CD4-positive, alpha-beta T cell (primary cell): Measurements from ENCODE around the gene USP6NL. TPM values are rescaled to one million over a fixed set of nuclear protein-coding genes. Genes with fewer than 3 reads are reported as not detected.
A peak's percentile ranks its signal among the peaks of the same experiment; 100 is the strongest.

Source experiments
- ATAC-seq: fragments of 200-7000 bp; cut with Tn5 transposase; one replicate; pipeline ENCODE4 v1.10.0; 2022; ENCODE audit warnings: mild to moderate bottlenecking; ENCODE audit not compliant: poor library complexity
- CTCF ChIA-PET: fragments of 350-600 bp; sonication (Branson Sonifier 250); formaldehyde crosslinking; loops from one replicate; lab custom pipeline; 2021; ENCODE audit warnings: antibody characterized with exemption, inconsistent platforms; lab: Charles Lee
- POLR2A ChIA-PET: fragments of 350-600 bp; sonication (Branson Sonifier 250); formaldehyde crosslinking; loops from one replicate; lab custom pipeline; 2021; ENCODE audit warnings: antibody characterized with exemption, inconsistent platforms; lab: Charles Lee
- DNase-seq, 14 experiments: peaks; one replicate each; pipeline ENCODE4 v3.0.0-alpha.2; 2013 to 2020; ENCODE audit warnings: mixed read lengths in 2 of 14
- H3K27ac ChIP-seq, 2 donors: one replicate each; pipeline versions ENCODE4 v1.5.1 to v1.7.0; 2013; ENCODE audit warnings: low read length in 2 of 2, low read depth in 1 of 2, mild to moderate bottlenecking in 1 of 2
- H3K27me3 ChIP-seq, 2 experiments: 1 replicate in 1 of 2; 2 replicates in 1 of 2; pipeline versions ENCODE4 v1.6.1 to v1.7.0; 2013; ENCODE audit warnings: low read length in 2 of 2, control low read depth in 1 of 2, mild to moderate bottlenecking in 1 of 2, moderate library complexity in 1 of 2; ENCODE audit not compliant: insufficient read depth in 2 of 2, control insufficient read depth in 1 of 2
- H3K36me3 ChIP-seq: one replicate; pipeline ENCODE4 v1.6.1; 2013; ENCODE audit warnings: low read length, control low read depth; ENCODE audit not compliant: insufficient read depth
- H3K4me1 ChIP-seq: one replicate; pipeline ENCODE4 v1.6.1; 2013; ENCODE audit warnings: low read length, control low read depth; ENCODE audit not compliant: insufficient read depth
- H3K4me3 ChIP-seq: one replicate; pipeline ENCODE4 v1.5.1; 2013; ENCODE audit warnings: mild to moderate bottlenecking, low read length, moderate library complexity
- H3K9me3 ChIP-seq, 2 experiments: 1 replicate in 1 of 2; 2 replicates in 1 of 2; pipeline versions ENCODE4 v1.6.1 to v1.7.0; 2013; ENCODE audit warnings: low read length in 2 of 2, mild to moderate bottlenecking in 2 of 2, control low read depth in 1 of 2, moderate library complexity in 1 of 2; ENCODE audit not compliant: control insufficient read depth in 1 of 2, insufficient read depth in 1 of 2
- H3K27ac Mint-ChIP-seq: one replicate; pipeline ENCODE4 v1.8.0; 2020; ENCODE audit warnings: mixed read lengths
- H3K27me3 Mint-ChIP-seq: one replicate; pipeline ENCODE4 v1.8.0; 2021; ENCODE audit warnings: mixed read lengths
- H3K36me3 Mint-ChIP-seq: one replicate; pipeline ENCODE4 v1.8.0; 2021; ENCODE audit warnings: low read depth, mixed read lengths
- H3K4me1 Mint-ChIP-seq: one replicate; pipeline ENCODE4 v1.8.0; 2021; ENCODE audit warnings: low read depth, mixed read lengths
- H3K4me3 Mint-ChIP-seq: one replicate; pipeline ENCODE4 v1.8.0; 2020; ENCODE audit warnings: mild to moderate bottlenecking, mixed read lengths
- H3K9me3 Mint-ChIP-seq: one replicate; pipeline ENCODE4 v1.8.0; 2020; ENCODE audit warnings: mixed read lengths
- CTCF ChIP-seq: fragments of 200-600 bp; IDR thresholded peaks from one replicate; pipeline ENCODE4 v1.8.0; 2022; ENCODE audit warnings: antibody characterized with exemption, mild to moderate bottlenecking
- intact Hi-C, 2 experiments: fragments of 100-400 bp; cut with DNase I in 1 of 2; cut with micrococcal nuclease in 1 of 2; formaldehyde crosslinking; loops; one replicate each; pipeline versions ENCODE4 v1.15.1 to v1.9.0; 2023 to 2025; cut with DNase I, micrococcal nuclease
- total RNA-seq, 174 experiments: library from RNA in 2 of 174; stranded (reverse) in 2 of 174; gene quantifications; one replicate each; pipeline ENCODE4 v1.2.3 and lab custom pipeline; 2021 to 2026

Gene USP6NL
- total RNA-seq, 2 experiments from 2014 or later: 5.2 to 5.6 TPM

GRCh38 chr10:11516431-11516746 is 95.1 kb downstream of the USP6NL start:
- Mint-ChIP-seq H3K9me3 (no peaks in the 10 kb centered on the region), H3K27me3 (no peaks in the 10 kb centered on the region), H3K36me3 (no peaks in the 10 kb centered on the region), H3K4me3 (no peak overlapping the region), H3K4me1 (peaks cover 4% of the 10 kb centered on the region), H3K27ac (no peak overlapping the region)
- Histone ChIP-seq H3K9me3 (no peaks in the 10 kb centered on the region), H3K36me3 (no peaks in the 10 kb centered on the region), H3K27me3 (no peaks in the 10 kb centered on the region), H3K27ac (no peak overlapping the region), H3K4me1 (no peaks in the 10 kb centered on the region), H3K4me3 (no peak overlapping the region)
- no peak for DNase-seq
- CTCF ChIA-PET: interaction anchor here (0.8 to 2.5 kb wide), 3 partner anchors 209 to 470 kb away, joined by 3 to 30 read pairs (median 16); no protein-coding TSS in a partner anchor
- no peak for ATAC-seq
- no peak for TF ChIP-seq CTCF
- POLR2A ChIA-PET: interaction anchor here (1.3 to 1.7 kb wide), 2 partner anchors 209 to 242 kb away, joined by 4 to 8 read pairs; no protein-coding TSS in a partner anchor
- intact Hi-C loops: no loop called here

GRCh38 chr10:11515596-11516430 is 95.6 kb downstream of the USP6NL start:
- peaks cover 4% of the 10 kb centered on the region for H3K4me1 Mint-ChIP-seq
- intact Hi-C loops: loop anchor here (1.0 to 2.0 kb wide), 3 partner anchors 209 to 242 kb away; no protein-coding TSS in a partner anchor
- POLR2A ChIA-PET: interaction anchor here (1.3 to 1.7 kb wide), 2 partner anchors 209 to 242 kb away, joined by 4 to 8 read pairs; no protein-coding TSS in a partner anchor
- Histone ChIP-seq H3K27ac (no peak overlapping the region), H3K27me3 (no peaks in the 10 kb centered on the region), H3K9me3 (no peaks in the 10 kb centered on the region), H3K36me3 (no peaks in the 10 kb centered on the region), H3K4me3 (no peak overlapping the region), H3K4me1 (no peaks in the 10 kb centered on the region)
- CTCF ChIA-PET: interaction anchor here (0.8 to 2.5 kb wide), 6 partner anchors 10 to 471 kb away, joined by 3 to 30 read pairs (median 4); no protein-coding TSS in a partner anchor
- DNase-seq (peak; percentile 11 to 80 (median 28)), ATAC-seq (peak; percentile 78)
- peak; percentile 76 for TF ChIP-seq CTCF
- no peaks in the 10 kb centered on the region for H3K36me3 Mint-ChIP-seq
- no peak overlapping the region for H3K27ac Mint-ChIP-seq
- no peaks in the 10 kb centered on the region for H3K27me3 Mint-ChIP-seq
- H3K9me3 Mint-ChIP-seq: no peaks in the 10 kb centered on the region
- no peak overlapping the region for H3K4me3 Mint-ChIP-seq

GRCh38 chr10:11513727-11514126 is 97.7 kb downstream of the USP6NL start:
- no peak for DNase-seq
- Histone ChIP-seq H3K4me3 (no peak overlapping the region), H3K9me3 (no peaks in the 10 kb centered on the region), H3K4me1 (no peaks in the 10 kb centered on the region), H3K27ac (no peak overlapping the region), H3K36me3 (no peaks in the 10 kb centered on the region), H3K27me3 (no peaks in the 10 kb centered on the region)
- H3K27me3 Mint-ChIP-seq: no peaks in the 10 kb centered on the region
- H3K4me1 Mint-ChIP-seq: peaks cover 4% of the 10 kb centered on the region
- ChIA-PET POLR2A (no interaction called here), CTCF (interaction anchor here (1.0 kb wide), 1 partner anchor 244 kb away, joined by 4 read pairs; no protein-coding TSS in a partner anchor)
- no peak overlapping the region for H3K27ac Mint-ChIP-seq
- no peak for TF ChIP-seq CTCF
- ATAC-seq: no peak
- intact Hi-C loops: loop anchor here in 1 of 2 experiments (2.0 kb wide), 1 partner anchor 211 kb away; no protein-coding TSS in a partner anchor
- H3K36me3 Mint-ChIP-seq: peaks cover 5% of the 10 kb centered on the region
- no peak overlapping the region for H3K4me3 Mint-ChIP-seq
- no peaks in the 10 kb centered on the region for H3K9me3 Mint-ChIP-seq
